Prostate gland (tissue), 2 donors: ENCODE measurements around the gene RIC8A. TPM values are rescaled to one million over a fixed set of nuclear protein-coding genes. Genes with fewer than 3 reads are reported as not detected.

Source experiments
- DNase-seq: peaks from one replicate; pipeline ENCODE4 v3.0.0-alpha.2; 2019; ENCODE audit warnings: low spot score
- H3K27ac ChIP-seq, 2 donors: fragments of 200-600 bp; sonication (generic); 2 replicates each; pipeline ENCODE4 v1.5.1; 2017 to 2019
- H3K27me3 ChIP-seq: fragments of 200-600 bp; sonication (generic); replicated peaks from 2 replicates; pipeline ENCODE4 v1.5.1; 2019; ENCODE audit not compliant: insufficient read depth
- H3K36me3 ChIP-seq, 2 donors: fragments of 200-600 bp; sonication (generic); 1 replicate in 1 of 2; 2 replicates in 1 of 2; pipeline versions ENCODE4 v1.5.1 to v1.8.1; 2017 to 2019
- H3K4me1 ChIP-seq: fragments of 200-600 bp; sonication (generic); replicated peaks from 2 replicates; pipeline ENCODE4 v1.5.1; 2019
- H3K4me3 ChIP-seq, 2 donors: fragments of 200-600 bp; sonication (generic); 2 replicates each; pipeline ENCODE4 v1.5.1; 2017 to 2019
- H3K9me3 ChIP-seq: fragments of 200-600 bp; sonication (generic); 2 replicates; pipeline ENCODE4 v1.5.1; 2017
- POLR2A ChIP-seq: fragments of 450-650 bp; IDR thresholded peaks from one replicate; pipeline ENCODE4 v1.6.1; 2016; ENCODE audit warnings: antibody characterized with exemption, mild to moderate bottlenecking
- POLR2AphosphoS5 ChIP-seq: sonication (generic); formaldehyde crosslinking; IDR thresholded peaks from one replicate; pipeline ENCODE4 v1.6.1; 2017; ENCODE audit warnings: antibody characterized with exemption
- WGBS: methylation state at CpG from one replicate; pipeline ENCODE4 v1.1.5; 2018; 5-methylcytosine and 5-hydroxymethylcytosine counted together
- intact Hi-C: fragments of 100-400 bp; cut with DNase I; formaldehyde crosslinking; loops from one replicate; pipeline ENCODE4 v1.14.2; 2022
- total RNA-seq, 2 donors: library from RNA; depleted of rRNA; stranded (reverse); fragments of >200 nt; gene quantifications; one replicate each; pipeline ENCODE4 v1.1.0, GENCODE V29; 2016
- TF ChIP-seq, protein P1 (sequence below), 4 experiments: fragments of 200-600 bp in 2 of 4; fragments of 450-650 bp in 2 of 4; sonication (generic) in 2 of 4; IDR thresholded peaks; 1 replicate in 3 of 4; 2 replicates in 1 of 4; pipeline ENCODE4 v1.5.1; 2016 to 2019; ENCODE audit warnings: antibody characterized with exemption in 4 of 4, mild to moderate bottlenecking in 2 of 4, moderate library complexity in 2 of 4

The RIC8A gene
- total RNA-seq, 2 donors from 2014 or later, result 82.3 to 114 TPM

DNA sequence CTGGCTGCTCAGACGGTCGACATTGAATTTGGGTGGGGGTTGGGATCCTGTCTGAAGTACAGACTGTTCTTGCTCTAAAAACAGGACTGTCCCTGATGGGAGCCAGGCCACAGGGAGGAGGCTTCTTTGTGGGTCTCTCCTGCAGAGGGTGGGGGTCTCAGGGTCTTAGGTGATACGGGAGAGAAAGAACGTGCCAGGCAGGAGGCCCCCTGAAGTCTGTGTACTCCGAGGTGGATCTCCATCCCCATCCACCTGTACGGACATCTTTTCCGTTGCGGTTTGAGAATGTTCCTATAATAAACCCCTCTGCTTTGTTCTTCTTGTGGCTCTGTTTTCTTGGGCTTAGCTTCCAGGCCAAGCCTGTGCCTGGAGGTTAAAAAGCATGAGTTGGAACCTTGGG, 45.2 kb downstream of the RIC8A start:
- Histone ChIP-seq H3K4me1 (no peaks in the 10 kb centered on the region), H3K9me3 (no peaks in the 10 kb centered on the region), H3K36me3 (peaks cover 6% of the 10 kb centered on the region in 2 donors), H3K27me3 (no peaks in the 10 kb centered on the region), H3K4me3 (no peak overlapping the region), H3K27ac (no peak overlapping the region)
- 88% methylated on average over 6 of the region's 8 CpGs for WGBS
- intact Hi-C loops, result no loop called here
- no peak for TF ChIP-seq POLR2A
- no peak for DNase-seq

DNA sequence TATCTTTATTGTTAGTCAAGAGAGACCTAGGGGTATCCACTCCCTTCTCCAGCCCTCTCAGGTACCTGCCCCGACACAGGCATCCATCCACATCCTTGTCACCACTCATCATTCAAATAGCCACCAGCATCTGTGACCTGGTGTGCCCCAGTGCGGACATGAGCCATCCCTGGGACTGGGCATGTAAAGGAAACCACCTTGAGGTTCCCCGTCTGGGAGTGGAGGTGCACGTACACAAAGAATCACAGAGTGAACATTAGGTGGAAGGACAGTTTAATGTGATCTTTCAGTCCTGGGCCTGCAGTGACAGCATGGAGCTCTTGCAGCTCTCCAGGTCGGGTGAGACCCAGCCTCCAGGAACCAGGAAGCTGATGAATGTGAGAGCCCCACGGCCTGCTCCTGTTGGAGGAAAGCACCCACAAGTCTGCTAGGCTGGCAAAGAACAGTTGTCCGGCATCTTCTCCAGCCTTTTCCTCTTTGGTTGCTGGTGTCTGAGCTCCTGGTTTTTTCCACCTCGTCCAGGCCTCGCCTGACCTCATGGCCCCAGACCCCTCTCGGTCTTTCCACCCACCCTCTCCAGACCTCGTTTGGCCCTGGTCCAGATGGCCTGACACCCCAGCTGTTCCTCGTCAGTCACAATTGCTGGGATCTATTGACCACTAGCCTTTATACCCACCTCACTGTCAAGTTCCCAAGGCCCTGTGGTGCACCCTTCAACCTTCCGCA, 45.8 kb downstream of the RIC8A start:
- DNase-seq, result no peak

DNA sequence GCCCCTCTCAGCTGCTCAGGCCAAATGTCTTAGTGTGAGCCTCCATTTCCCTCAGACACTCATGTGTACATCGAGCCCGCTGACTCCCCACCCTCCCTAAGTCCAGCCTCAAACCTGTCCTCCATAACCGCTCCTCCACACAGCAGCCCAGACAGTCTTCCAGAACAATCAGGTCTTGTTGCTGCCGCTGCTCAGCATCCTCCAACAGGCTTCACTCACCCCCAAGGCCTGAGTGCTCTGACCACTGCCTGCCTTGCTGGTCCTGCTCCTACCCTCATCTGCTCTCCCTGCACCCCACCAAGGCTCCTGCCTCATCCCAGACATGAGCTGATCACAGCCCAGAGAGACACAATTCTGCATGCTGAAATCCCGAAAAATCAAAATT, 46.4 kb downstream of the RIC8A start:
- Histone ChIP-seq H3K9me3 (no peaks in the 10 kb centered on the region), H3K4me3 (no peak overlapping the region), H3K4me1 (no peaks in the 10 kb centered on the region), H3K36me3 (peaks cover 0 to 4% of the 10 kb centered on the region in 2 donors), H3K27me3 (no peaks in the 10 kb centered on the region), H3K27ac (no peak overlapping the region)
- TF ChIP-seq, protein P1, sequence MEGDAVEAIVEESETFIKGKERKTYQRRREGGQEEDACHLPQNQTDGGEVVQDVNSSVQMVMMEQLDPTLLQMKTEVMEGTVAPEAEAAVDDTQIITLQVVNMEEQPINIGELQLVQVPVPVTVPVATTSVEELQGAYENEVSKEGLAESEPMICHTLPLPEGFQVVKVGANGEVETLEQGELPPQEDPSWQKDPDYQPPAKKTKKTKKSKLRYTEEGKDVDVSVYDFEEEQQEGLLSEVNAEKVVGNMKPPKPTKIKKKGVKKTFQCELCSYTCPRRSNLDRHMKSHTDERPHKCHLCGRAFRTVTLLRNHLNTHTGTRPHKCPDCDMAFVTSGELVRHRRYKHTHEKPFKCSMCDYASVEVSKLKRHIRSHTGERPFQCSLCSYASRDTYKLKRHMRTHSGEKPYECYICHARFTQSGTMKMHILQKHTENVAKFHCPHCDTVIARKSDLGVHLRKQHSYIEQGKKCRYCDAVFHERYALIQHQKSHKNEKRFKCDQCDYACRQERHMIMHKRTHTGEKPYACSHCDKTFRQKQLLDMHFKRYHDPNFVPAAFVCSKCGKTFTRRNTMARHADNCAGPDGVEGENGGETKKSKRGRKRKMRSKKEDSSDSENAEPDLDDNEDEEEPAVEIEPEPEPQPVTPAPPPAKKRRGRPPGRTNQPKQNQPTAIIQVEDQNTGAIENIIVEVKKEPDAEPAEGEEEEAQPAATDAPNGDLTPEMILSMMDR (IDR thresholded peaks at IDR 0.05), result no peak
- TF ChIP-seq POLR2A (no peak), POLR2AphosphoS5 (no peak)
- intact Hi-C loops, result no loop called here
- 87% methylated on average over 5 of the region's 5 CpGs for WGBS
- no peak for DNase-seq

More for the DNA sequence above, 45.8 kb downstream of the RIC8A start:
- Histone ChIP-seq H3K36me3 (peaks cover 0 to 6% of the 10 kb centered on the region in 2 donors), H3K27me3 (no peaks in the 10 kb centered on the region), H3K27ac (no peak overlapping the region), H3K9me3 (no peaks in the 10 kb centered on the region), H3K4me3 (no peak overlapping the region), H3K4me1 (no peaks in the 10 kb centered on the region)
- WGBS, result 74% methylated on average over 13 of the region's 13 CpGs
- no peak for TF ChIP-seq POLR2A
- TF ChIP-seq, protein P1 (IDR thresholded peaks at IDR 0.05), result no peak
- no peak for TF ChIP-seq POLR2AphosphoS5
- intact Hi-C loops, result no loop called here

DNA sequence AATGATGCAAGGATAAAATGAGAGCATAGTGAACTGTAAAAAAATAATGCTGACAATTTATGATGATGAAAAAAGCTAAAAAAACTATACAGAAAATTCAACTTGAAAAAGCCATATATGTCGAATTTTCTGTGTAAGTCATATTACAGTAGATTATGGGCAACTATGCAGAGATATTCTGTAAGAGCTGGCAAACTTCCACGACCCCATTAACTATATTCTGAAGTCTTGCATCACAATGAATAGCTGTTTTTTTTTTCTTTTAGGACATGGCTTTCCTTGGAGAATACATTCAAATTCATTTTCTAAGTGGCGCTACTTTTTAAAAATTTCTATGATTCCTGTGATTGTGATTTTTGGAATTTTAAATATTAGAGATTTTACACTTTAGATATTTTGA, 47.7 kb downstream of the RIC8A start:
- Histone ChIP-seq H3K36me3 (no peaks in the 10 kb centered on the region), H3K27me3 (no peaks in the 10 kb centered on the region), H3K9me3 (no peaks in the 10 kb centered on the region), H3K4me3 (no peak overlapping the region), H3K27ac (no peak overlapping the region), H3K4me1 (no peaks in the 10 kb centered on the region)
- 61% methylated on average over 3 of the region's 3 CpGs for WGBS
- no peak for TF ChIP-seq POLR2A
- TF ChIP-seq, protein P1 (IDR thresholded peaks at IDR 0.05), result no peak
- TF ChIP-seq POLR2AphosphoS5, result no peak
- no peak for DNase-seq
- intact Hi-C loops, result no loop called here

DNA sequence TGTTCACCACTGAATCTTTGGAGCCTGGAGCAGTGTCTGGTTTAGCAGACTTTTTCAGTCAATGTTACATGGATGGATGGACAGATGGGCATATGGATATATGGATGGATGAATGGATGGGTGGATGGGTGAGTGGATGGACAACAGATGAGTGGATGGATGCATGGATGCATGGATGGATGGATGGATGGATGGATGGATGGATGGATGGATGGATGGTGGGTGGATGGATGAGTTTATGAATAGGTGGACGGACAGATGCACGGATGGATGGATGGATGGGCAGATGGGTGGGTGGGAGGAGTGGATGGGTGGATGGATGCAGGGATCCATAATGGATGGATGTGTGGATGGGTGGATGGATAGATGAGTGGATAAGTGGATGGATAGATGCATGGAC, 48.3 kb downstream of the RIC8A start:
- Histone ChIP-seq H3K27me3 (no peaks in the 10 kb centered on the region), H3K4me3 (no peak overlapping the region), H3K36me3 (no peaks in the 10 kb centered on the region), H3K9me3 (no peaks in the 10 kb centered on the region), H3K27ac (no peak overlapping the region), H3K4me1 (no peaks in the 10 kb centered on the region)
- TF ChIP-seq, protein P1 (IDR thresholded peaks at IDR 0.05), result no peak
- no peak for TF ChIP-seq POLR2A
- TF ChIP-seq POLR2AphosphoS5, result no peak
- intact Hi-C loops, result no loop called here
- no peak for DNase-seq
- WGBS, result 93% methylated on average over 2 of the region's 2 CpGs
